ENCODE data around the gene DPP7.

- no peak for TF ChIP-seq CTCF (IDR thresholded peaks at IDR 0.05)
- TF ChIP-seq EZH2 (IDR thresholded peaks at IDR 0.05; ENCODE audit: borderline replicate concordance, insufficient read depth, low read depth, low read length, poor library complexity, severe bottlenecking), result no peak
Measured at GRCh38 chr9:137068539-137069507, 45.7 kb downstream of the DPP7 start.
